Kasumi-1 (cell line): ENCODE measurements around the gene PGS1.

ENCODE experiments used
- DNase-seq, 2 experiments: peaks; one replicate each; lab custom pipeline; 2025; lab: John Stamatoyannopoulos, UW

PGS1 gene

GRCh38 chr17:78387977-78388941, 9.8 kb downstream of the PGS1 start:
- peak; percentile 99 for DNase-seq

- no peak for DNase-seq
These were observed 12.0 kb downstream of the PGS1 start for GRCh38 chr17:78390241-78391050.

GRCh38 chr17:78391051-78391431, 12.6 kb downstream of the PGS1 start:
- DNase-seq: no peak

GRCh38 chr17:78391843-78392242, 13.4 kb downstream of the PGS1 start:
- no peak for DNase-seq

- DNase-seq: no peak
These were observed 13.8 kb downstream of the PGS1 start for GRCh38 chr17:78392295-78392694.

GRCh38 chr17:78393575-78393974, 15.1 kb downstream of the PGS1 start:
- no peak for DNase-seq

- DNase-seq: no peak
These were observed 15.8 kb downstream of the PGS1 start for GRCh38 chr17:78394209-78394608.

GRCh38 chr17:78395155-78395554, 16.7 kb downstream of the PGS1 start:
- DNase-seq: no peak

- DNase-seq: no peak
These were observed 18.2 kb downstream of the PGS1 start for GRCh38 chr17:78396441-78397337.

GRCh38 chr17:78397681-78398101, 19.2 kb downstream of the PGS1 start:
- DNase-seq: no peak

- DNase-seq: no peak
These were observed 19.9 kb downstream of the PGS1 start for GRCh38 chr17:78398390-78398789.

GRCh38 chr17:78399028-78399692, 20.7 kb downstream of the PGS1 start:
- no peak for DNase-seq

GRCh38 chr17:78399693-78400144, 21.3 kb downstream of the PGS1 start:
- DNase-seq: no peak

- DNase-seq: no peak
These were observed 22.3 kb downstream of the PGS1 start for GRCh38 chr17:78400581-78401240.

GRCh38 chr17:78401246-78401645, 22.8 kb downstream of the PGS1 start:
- no peak for DNase-seq

- no peak for DNase-seq
These were observed 23.4 kb downstream of the PGS1 start for GRCh38 chr17:78401891-78402290.

- DNase-seq: no peak
These were observed 25.4 kb downstream of the PGS1 start for GRCh38 chr17:78403822-78404221.

- DNase-seq: no peak
These were observed 27.9 kb downstream of the PGS1 start for GRCh38 chr17:78406396-78406795.

GRCh38 chr17:78406920-78407319, 28.5 kb downstream of the PGS1 start:
- no peak for DNase-seq

- DNase-seq: peak in 1 of 2 experiments; percentile 8
These were observed 29.0 kb downstream of the PGS1 start for GRCh38 chr17:78407387-78408000.
